AG09319 (cell line): ENCODE results near the gene RNU2-63P.

Source experiments
- DNase-seq: peaks from one replicate; pipeline ENCODE4 v3.0.0-alpha.2; 2010; ENCODE audit warnings: low read depth; ENCODE audit errors: extremely low read depth
- TF ChIP-seq, protein P1 (sequence below): IDR thresholded peaks from 2 replicates; pipeline ENCODE4 v1.5.1; 2011; ENCODE audit warnings: low read depth, mild to moderate bottlenecking, inconsistent platforms, low read length, moderate library complexity

Gene RNU2-63P

DNA sequence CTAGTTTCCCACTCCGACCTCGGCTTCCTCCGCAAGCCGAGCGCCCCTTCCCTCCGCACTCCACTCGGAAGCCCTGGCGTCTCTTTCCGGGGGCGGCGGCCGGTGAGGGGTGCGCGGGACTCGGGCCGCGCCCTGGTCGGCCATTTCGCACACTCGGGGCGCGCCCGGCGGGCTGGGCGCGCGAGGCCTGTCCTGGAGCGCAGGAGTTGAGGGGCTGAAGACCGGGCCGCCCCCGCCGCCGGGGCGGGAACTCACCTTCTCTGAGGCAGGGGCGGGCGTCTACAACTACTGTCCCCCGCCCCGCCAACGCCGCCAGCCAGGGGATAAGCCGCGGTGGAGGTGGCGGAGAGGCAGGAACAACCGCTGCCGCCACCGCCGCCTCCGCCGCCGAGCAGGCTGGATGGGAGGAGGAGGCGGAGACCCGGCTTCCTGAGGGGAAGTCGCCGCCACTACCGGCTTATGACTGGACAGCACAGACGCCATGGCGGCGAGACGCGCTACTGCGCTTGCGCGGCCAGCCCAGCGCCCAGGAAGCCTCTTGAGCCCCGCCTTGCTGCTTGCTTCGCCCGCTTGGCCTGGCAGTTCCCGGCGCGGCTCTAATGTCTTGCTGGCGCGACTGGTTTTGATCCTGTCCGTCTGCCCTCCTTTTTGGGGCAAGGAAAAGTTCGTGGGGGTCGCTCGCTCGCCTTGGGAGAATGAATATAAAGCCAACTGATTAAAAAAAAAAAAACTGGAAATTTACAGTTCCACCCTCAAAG lies 39.2 kb upstream of the RNU2-63P start, which contains the start of gene KRCC1:
Gene KRCC1, minus strand, starts transcription at position 413 of the 758 bp plus-strand sequence. CDS start 27,220 bp downstream, outside the sequence.
- TF ChIP-seq, protein P1, sequence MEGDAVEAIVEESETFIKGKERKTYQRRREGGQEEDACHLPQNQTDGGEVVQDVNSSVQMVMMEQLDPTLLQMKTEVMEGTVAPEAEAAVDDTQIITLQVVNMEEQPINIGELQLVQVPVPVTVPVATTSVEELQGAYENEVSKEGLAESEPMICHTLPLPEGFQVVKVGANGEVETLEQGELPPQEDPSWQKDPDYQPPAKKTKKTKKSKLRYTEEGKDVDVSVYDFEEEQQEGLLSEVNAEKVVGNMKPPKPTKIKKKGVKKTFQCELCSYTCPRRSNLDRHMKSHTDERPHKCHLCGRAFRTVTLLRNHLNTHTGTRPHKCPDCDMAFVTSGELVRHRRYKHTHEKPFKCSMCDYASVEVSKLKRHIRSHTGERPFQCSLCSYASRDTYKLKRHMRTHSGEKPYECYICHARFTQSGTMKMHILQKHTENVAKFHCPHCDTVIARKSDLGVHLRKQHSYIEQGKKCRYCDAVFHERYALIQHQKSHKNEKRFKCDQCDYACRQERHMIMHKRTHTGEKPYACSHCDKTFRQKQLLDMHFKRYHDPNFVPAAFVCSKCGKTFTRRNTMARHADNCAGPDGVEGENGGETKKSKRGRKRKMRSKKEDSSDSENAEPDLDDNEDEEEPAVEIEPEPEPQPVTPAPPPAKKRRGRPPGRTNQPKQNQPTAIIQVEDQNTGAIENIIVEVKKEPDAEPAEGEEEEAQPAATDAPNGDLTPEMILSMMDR: no peak
- peak; percentile 92 for DNase-seq

- TF ChIP-seq, protein P1: no peak
- DNase-seq: no peak
Measured at GRCh38 chr2:88054782-88055370, 38.5 kb upstream of the RNU2-63P start.

DNA sequence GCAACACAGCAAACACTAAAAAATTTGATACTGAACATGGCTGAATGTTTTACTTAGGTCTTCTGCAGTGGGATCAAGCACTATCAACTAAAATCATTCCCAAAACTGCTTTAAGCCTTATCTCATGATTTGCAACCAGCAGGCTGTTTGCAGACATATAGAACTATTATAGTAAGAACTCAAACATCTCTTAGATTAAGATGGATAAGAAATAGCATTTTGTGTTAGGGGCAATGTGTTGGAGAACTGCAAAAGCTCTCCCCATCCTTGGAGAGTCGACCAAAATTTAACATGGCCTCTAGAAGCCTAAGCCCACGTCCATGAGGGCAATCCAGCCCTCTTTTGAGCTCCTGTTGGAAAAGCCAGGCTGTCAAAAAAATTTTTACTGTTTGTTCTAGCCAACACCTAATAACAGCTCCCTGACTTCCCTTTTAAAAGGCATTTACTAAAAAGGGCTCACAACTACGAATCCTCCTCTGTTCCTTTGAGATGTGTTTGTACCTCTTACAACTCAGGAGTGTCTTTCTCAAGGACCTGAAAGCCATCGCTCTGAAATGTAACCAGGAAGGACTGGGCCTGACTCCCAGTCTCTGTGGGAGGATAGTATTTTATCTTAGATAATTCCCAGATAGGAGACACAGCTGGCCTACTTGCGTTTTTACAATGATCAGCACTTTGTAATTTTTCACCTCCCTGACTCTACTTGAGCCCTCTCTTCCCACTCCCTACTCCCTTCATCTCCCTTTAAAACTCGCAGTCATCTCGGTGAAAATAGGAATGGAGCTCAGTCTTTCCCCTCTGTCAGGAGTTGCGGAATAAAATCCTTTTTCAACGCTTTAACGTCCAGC lies 37.8 kb upstream of the RNU2-63P start:
- DNase-seq: no peak

GRCh38 chr2:88053296-88053695 lies 36.9 kb upstream of the RNU2-63P start:
- TF ChIP-seq, protein P1: no peak

More for the DNA sequence above, 37.8 kb upstream of the RNU2-63P start:
- TF ChIP-seq, protein P1: no peak

GRCh38 chr2:88051792-88052191 lies 35.4 kb upstream of the RNU2-63P start:
- TF ChIP-seq, protein P1: no peak

More at GRCh38 chr2:88053296-88053695, 36.9 kb upstream of the RNU2-63P start:
- peak; percentile 47 for DNase-seq

GRCh38 chr2:88049622-88050021 lies 33.3 kb upstream of the RNU2-63P start:
- TF ChIP-seq, protein P1: no peak
- DNase-seq: no peak

More at GRCh38 chr2:88051792-88052191, 35.4 kb upstream of the RNU2-63P start:
- no peak for DNase-seq
